ENCODE data around the gene ZNF280D.

DNA sequence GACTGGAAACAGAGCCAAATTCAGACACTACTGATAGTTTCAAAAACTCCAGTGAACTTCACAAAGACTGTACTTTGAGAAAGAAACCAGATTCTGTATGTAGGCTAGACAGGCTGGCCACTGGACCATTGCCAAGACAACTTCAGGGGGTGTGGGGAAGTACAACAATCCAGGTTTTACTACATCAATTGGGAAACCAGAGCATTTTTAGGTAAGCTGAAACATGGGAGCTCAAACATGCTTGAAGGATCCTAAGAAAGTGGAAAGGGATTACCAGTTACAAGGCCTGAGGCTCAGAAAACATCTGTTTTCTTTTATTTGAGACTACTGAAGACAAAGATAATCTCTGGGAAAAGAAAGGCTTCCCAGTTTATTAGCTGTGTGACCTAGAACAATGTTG, 26.9 kb upstream of the ZNF280D start:
- TF ChIP-seq, protein P1, sequence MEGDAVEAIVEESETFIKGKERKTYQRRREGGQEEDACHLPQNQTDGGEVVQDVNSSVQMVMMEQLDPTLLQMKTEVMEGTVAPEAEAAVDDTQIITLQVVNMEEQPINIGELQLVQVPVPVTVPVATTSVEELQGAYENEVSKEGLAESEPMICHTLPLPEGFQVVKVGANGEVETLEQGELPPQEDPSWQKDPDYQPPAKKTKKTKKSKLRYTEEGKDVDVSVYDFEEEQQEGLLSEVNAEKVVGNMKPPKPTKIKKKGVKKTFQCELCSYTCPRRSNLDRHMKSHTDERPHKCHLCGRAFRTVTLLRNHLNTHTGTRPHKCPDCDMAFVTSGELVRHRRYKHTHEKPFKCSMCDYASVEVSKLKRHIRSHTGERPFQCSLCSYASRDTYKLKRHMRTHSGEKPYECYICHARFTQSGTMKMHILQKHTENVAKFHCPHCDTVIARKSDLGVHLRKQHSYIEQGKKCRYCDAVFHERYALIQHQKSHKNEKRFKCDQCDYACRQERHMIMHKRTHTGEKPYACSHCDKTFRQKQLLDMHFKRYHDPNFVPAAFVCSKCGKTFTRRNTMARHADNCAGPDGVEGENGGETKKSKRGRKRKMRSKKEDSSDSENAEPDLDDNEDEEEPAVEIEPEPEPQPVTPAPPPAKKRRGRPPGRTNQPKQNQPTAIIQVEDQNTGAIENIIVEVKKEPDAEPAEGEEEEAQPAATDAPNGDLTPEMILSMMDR (conservative IDR thresholded peaks at IDR 0.05): no peak
- TF ChIP-seq ZFX (IDR thresholded peaks at IDR 0.05): no peak
